ENCODE data around the gene EHD4.

The EHD4 gene

GRCh38 chr15:41948490-41948889 lies 23.9 kb downstream of the EHD4 start:
- no peak for DNase-seq
- Mint-ChIP-seq H3K27ac (no peak overlapping the region), H3K36me3 (ENCODE audit: low read depth) (peaks cover 58% of the 10 kb centered on the region), H3K27me3 (no peaks in the 10 kb centered on the region), H3K4me3 (no peak overlapping the region), H3K9me3 (no peaks in the 10 kb centered on the region), H3K4me1 (ENCODE audit: low read depth) (peaks cover 4% of the 10 kb centered on the region)

- peaks cover 55% of the 10 kb centered on the region for H3K36me3 Mint-ChIP-seq (ENCODE audit: low read depth)
- no peaks in the 10 kb centered on the region for H3K27me3 Mint-ChIP-seq
- H3K4me3 Mint-ChIP-seq: no peak overlapping the region
- H3K27ac Mint-ChIP-seq: peak overlapping the region; percentile 40
- H3K9me3 Mint-ChIP-seq: no peaks in the 10 kb centered on the region
- H3K4me1 Mint-ChIP-seq (ENCODE audit: low read depth): peaks cover 11% of the 10 kb centered on the region
- no peak for DNase-seq
These were observed 25.4 kb downstream of the EHD4 start for GRCh38 chr15:41946970-41947369.

DNA sequence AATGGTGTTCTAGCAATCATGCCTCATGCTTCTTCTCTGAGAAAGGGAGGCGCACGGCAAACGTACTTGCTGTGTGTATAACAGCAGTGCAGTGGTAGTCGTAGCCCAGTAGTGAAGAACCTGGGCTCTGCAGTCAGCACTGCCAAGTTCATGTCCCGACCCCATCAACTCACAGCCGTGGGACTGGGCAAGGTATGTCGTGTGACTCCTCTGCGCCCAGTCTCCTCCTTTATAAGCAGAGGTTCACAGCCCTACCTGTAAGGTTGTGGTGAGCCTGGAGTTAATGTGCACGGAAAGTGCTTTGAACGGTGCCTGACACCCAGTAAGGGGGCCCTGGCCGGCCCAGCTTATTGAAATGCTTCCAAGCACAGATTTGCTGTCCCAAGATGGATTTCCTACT lies 26.6 kb downstream of the EHD4 start:
- Mint-ChIP-seq H3K9me3 (no peaks in the 10 kb centered on the region), H3K4me3 (no peak overlapping the region), H3K36me3 (ENCODE audit: low read depth) (peaks cover 55% of the 10 kb centered on the region), H3K4me1 (ENCODE audit: low read depth) (peaks cover 18% of the 10 kb centered on the region), H3K27ac (peak overlapping the region; percentile 69), H3K27me3 (no peaks in the 10 kb centered on the region)
- no peak for DNase-seq

DNA sequence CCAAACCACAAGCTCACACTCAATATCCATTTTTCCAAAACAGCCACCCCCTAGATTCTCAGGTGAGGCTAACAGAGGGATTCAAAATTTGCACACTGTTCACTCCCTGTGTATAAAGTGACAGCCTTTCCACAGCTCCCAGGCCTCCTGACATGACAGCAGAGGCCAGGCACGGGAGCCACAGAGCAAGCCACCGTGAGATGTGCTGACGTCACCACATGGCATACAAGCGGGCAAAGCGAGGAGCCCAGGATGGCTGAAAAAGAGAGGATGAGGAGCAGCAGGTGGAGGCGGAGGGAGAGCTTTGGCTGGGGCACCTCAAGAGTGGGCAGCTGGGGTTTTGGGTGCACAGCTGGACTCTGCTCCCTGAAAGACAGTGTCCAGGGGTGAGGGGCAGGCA lies 27.1 kb downstream of the EHD4 start:
- Mint-ChIP-seq H3K4me3 (no peak overlapping the region), H3K4me1 (ENCODE audit: low read depth) (peaks cover 23% of the 10 kb centered on the region), H3K9me3 (no peaks in the 10 kb centered on the region), H3K27me3 (no peaks in the 10 kb centered on the region), H3K27ac (peak overlapping the region; percentile 69), H3K36me3 (ENCODE audit: low read depth) (peaks cover 55% of the 10 kb centered on the region)
- DNase-seq: no peak

DNA sequence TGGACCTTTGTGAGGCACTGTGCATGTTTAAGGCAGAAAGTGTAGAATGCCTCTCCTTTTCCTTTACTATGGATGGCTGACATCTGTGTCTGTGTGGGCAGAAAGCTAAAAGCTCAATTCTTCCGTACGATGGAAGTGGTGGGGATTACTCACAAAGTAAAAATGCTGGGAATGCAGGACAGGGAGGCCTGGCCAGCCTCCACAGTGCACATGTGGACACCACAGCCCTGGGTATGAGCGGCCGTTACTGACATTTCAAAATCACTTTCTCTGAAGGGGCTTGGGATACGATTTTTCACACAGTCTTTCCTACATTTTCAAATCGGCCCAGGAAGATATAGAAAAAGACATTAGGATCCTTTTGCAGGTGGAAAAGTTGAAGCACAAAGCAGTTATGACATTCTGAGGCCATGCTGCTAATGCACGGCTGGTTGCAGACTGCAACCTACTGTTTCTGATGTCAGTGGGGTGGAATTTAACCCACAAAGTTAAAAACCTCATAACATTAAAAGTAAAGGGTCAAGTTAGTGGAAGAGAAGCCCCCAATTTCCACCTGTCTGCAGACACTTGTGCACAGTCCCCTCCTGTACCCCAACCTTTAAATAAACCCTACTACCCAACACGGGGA lies 27.9 kb downstream of the EHD4 start:
- Mint-ChIP-seq H3K36me3 (ENCODE audit: low read depth) (peaks cover 58% of the 10 kb centered on the region), H3K27ac (peak overlapping the region; percentile 35), H3K4me1 (ENCODE audit: low read depth) (peaks cover 30% of the 10 kb centered on the region), H3K4me3 (no peak overlapping the region), H3K27me3 (no peaks in the 10 kb centered on the region), H3K9me3 (no peaks in the 10 kb centered on the region)
- DNase-seq: no peak

GRCh38 chr15:41943543-41944312 lies 28.6 kb downstream of the EHD4 start:
- no peak overlapping the region for H3K4me3 Mint-ChIP-seq
- no peaks in the 10 kb centered on the region for H3K27me3 Mint-ChIP-seq
- peaks cover 34% of the 10 kb centered on the region for H3K4me1 Mint-ChIP-seq (ENCODE audit: low read depth)
- H3K27ac Mint-ChIP-seq: peak overlapping the region; percentile 57
- peaks cover 60% of the 10 kb centered on the region for H3K36me3 Mint-ChIP-seq (ENCODE audit: low read depth)
- DNase-seq: no peak
- no peaks in the 10 kb centered on the region for H3K9me3 Mint-ChIP-seq

DNA sequence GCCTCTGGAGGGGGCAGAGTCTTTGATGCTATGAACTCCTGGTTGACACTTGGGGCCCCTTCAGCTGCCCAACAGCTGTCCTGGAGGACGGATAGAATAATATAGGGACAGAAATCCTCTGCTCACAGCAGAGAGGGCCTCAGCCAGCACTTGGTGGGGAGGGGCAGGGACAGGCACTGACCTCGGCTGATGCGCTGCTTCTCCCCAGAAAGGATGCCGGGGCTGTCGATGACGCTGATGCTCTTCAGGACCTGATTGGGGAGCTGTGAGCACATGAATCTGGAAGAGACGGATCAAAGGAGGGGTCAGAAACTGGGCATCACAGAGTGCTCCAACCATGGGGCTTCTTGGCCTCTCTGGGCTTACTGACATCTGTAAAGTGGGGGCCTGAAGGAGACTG lies 29.5 kb downstream of the EHD4 start:
- Mint-ChIP-seq H3K27ac (peak overlapping the region; percentile 35), H3K9me3 (no peaks in the 10 kb centered on the region)

GRCh38 chr15:41941644-41942415 lies 30.5 kb downstream of the EHD4 start:
- H3K4me1 Mint-ChIP-seq (ENCODE audit: low read depth): peaks cover 53% of the 10 kb centered on the region
- H3K27ac Mint-ChIP-seq: peak overlapping the region; percentile 31
- no peak overlapping the region for H3K4me3 Mint-ChIP-seq
- DNase-seq: no peak
- no peaks in the 10 kb centered on the region for H3K9me3 Mint-ChIP-seq
- H3K27me3 Mint-ChIP-seq: no peaks in the 10 kb centered on the region
- H3K36me3 Mint-ChIP-seq (ENCODE audit: low read depth): peaks cover 74% of the 10 kb centered on the region

More for the DNA sequence above, 29.5 kb downstream of the EHD4 start:
- Mint-ChIP-seq H3K36me3 (ENCODE audit: low read depth) (peaks cover 66% of the 10 kb centered on the region), H3K27me3 (no peaks in the 10 kb centered on the region), H3K4me1 (ENCODE audit: low read depth) (peaks cover 43% of the 10 kb centered on the region), H3K4me3 (no peak overlapping the region)
- DNase-seq: no peak

- Mint-ChIP-seq H3K27ac (peak overlapping the region; percentile 95), H3K27me3 (no peaks in the 10 kb centered on the region), H3K4me1 (ENCODE audit: low read depth) (peaks cover 67% of the 10 kb centered on the region), H3K36me3 (ENCODE audit: low read depth) (peaks cover 83% of the 10 kb centered on the region), H3K4me3 (peak overlapping the region; percentile 25), H3K9me3 (peaks cover 3% of the 10 kb centered on the region)
- DNase-seq: peak; percentile 74
These were observed 31.9 kb downstream of the EHD4 start for GRCh38 chr15:41940441-41940857.

GRCh38 chr15:41939986-41940385 lies 32.4 kb downstream of the EHD4 start:
- peak overlapping the region; percentile 95 for H3K27ac Mint-ChIP-seq
- peaks cover 82% of the 10 kb centered on the region for H3K36me3 Mint-ChIP-seq (ENCODE audit: low read depth)
- peaks cover 72% of the 10 kb centered on the region for H3K4me1 Mint-ChIP-seq (ENCODE audit: low read depth)

DNA sequence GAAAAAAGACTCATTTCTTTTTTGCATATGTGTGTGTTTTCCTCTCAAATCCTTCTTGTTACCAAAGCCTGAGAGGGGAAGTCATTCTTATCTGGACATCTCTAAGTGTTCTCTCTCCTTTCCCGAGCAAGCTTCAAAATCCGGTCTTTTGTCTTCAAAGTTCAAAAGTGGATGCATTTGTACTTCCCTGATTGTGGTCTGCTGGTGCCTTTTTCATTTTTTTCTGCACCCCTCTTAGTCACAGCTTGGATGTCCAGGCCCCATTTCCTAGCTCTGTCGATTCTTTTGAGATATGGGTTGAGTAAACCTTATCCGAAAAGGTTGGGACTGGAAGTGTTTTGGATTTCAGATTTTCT lies 34.8 kb downstream of the EHD4 start:
- Mint-ChIP-seq H3K9me3 (peaks cover 3% of the 10 kb centered on the region), H3K27ac (peak overlapping the region; percentile 99), H3K4me3 (peak overlapping the region; percentile 69), H3K4me1 (ENCODE audit: low read depth) (peaks cover 86% of the 10 kb centered on the region), H3K27me3 (no peaks in the 10 kb centered on the region), H3K36me3 (ENCODE audit: low read depth) (peaks cover 81% of the 10 kb centered on the region)
- no peak for DNase-seq

More at GRCh38 chr15:41939986-41940385, 32.4 kb downstream of the EHD4 start:
- no peak for DNase-seq
- peak overlapping the region; percentile 25 for H3K4me3 Mint-ChIP-seq
- H3K9me3 Mint-ChIP-seq: peaks cover 3% of the 10 kb centered on the region
- no peaks in the 10 kb centered on the region for H3K27me3 Mint-ChIP-seq

DNA sequence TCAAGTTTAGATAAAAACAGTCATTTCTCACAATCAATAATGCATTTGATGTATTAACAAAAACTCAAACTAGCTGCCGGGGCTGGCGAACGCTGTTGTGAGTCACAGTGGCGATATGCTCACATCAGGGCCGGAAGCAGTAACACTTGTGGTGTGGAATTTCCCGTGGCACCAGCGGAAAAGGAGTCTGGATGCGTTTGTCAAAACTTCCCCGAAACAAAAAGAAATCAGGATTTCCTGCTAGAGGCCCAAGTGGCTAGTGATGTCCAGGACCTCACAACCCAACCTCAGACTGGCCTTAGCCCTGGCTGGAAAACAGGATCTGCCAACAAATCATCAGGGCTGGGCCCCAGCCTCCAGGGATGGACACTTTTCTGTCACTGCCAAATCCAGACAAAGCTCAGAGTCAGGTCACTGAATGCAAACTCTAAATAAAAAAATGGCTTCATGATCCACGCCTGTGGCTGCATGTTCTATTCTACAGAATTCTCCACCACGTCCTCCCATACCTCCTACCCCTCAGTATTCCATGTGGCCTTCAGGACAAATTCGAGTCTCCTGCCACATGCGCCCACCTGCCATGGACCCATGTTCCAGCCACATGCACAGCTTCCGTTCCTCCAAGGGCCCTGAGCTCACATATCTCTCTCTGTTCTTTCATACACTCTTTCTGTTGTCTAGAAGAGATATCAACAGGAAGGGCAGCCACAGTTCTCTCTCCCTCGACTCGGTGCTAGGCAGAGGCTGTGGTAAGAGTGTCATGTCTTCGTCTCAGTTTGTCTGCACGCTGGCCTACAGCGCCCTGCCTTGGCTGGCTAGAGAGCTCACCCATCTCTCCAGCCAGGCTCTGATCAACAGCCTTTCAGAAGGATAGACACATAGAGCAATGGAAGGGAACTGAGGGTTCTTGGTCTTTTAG lies 35.4 kb downstream of the EHD4 start:
- H3K4me3 Mint-ChIP-seq: peak overlapping the region; percentile 69
- H3K36me3 Mint-ChIP-seq (ENCODE audit: low read depth): peaks cover 80% of the 10 kb centered on the region
- peak overlapping the region; percentile 99 for H3K27ac Mint-ChIP-seq
- peaks cover 3% of the 10 kb centered on the region for H3K9me3 Mint-ChIP-seq
- no peaks in the 10 kb centered on the region for H3K27me3 Mint-ChIP-seq
- peaks cover 82% of the 10 kb centered on the region for H3K4me1 Mint-ChIP-seq (ENCODE audit: low read depth)
- peak; percentile 79 for DNase-seq

DNA sequence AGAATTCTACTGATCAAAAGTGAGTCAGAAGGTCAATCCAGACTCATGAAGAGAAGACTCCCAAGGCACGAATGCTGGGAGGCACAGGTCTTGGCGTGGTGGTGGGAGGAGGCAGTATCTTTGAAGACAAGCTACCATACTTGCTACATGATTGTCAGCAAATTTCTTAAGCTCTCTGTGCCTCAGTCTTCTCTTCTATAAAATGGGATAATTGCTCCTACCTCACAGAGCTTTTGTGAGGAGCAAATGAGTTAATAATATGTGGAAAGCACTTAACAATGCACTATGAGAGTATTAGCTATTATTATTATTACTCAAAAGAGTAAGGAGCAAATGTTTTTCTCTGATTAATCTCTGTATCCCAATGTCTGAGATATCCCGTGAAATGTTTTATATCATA lies 36.2 kb downstream of the EHD4 start:
- Mint-ChIP-seq H3K27me3 (no peaks in the 10 kb centered on the region), H3K36me3 (ENCODE audit: low read depth) (peaks cover 75% of the 10 kb centered on the region), H3K4me1 (ENCODE audit: low read depth) (peaks cover 78% of the 10 kb centered on the region), H3K9me3 (peaks cover 3% of the 10 kb centered on the region), H3K27ac (peak overlapping the region; percentile 99), H3K4me3 (peak overlapping the region; percentile 69)
- DNase-seq: no peak

- Mint-ChIP-seq H3K36me3 (ENCODE audit: low read depth) (peaks cover 69% of the 10 kb centered on the region), H3K27ac (peak overlapping the region; percentile 99), H3K9me3 (peaks cover 3% of the 10 kb centered on the region), H3K4me3 (peak overlapping the region; percentile 69), H3K4me1 (ENCODE audit: low read depth) (peaks cover 76% of the 10 kb centered on the region), H3K27me3 (no peaks in the 10 kb centered on the region)
- peak; percentile 43 for DNase-seq
These were observed 36.8 kb downstream of the EHD4 start for GRCh38 chr15:41935566-41936020.

Data from activated T-cell treated with anti-CD3 and anti-CD28 coated beads, Interleukin-2, amount 50 U/mL, for 24 hours (primary cell).